ENCODE data around the gene MUC5AC.
"Not testable (repeated sequence)": the region's sequence is repeated elsewhere in the genome, so short reads cannot be mapped to it uniquely, and the experiment has no call there.

Gene MUC5AC

GRCh38 chr11:1177020-1177770 is 19.4 kb downstream of the MUC5AC start:
- DNase-seq, result no peak

GRCh38 chr11:1177771-1178090 is 20.0 kb downstream of the MUC5AC start:
- DNase-seq, result no peak

DNA sequence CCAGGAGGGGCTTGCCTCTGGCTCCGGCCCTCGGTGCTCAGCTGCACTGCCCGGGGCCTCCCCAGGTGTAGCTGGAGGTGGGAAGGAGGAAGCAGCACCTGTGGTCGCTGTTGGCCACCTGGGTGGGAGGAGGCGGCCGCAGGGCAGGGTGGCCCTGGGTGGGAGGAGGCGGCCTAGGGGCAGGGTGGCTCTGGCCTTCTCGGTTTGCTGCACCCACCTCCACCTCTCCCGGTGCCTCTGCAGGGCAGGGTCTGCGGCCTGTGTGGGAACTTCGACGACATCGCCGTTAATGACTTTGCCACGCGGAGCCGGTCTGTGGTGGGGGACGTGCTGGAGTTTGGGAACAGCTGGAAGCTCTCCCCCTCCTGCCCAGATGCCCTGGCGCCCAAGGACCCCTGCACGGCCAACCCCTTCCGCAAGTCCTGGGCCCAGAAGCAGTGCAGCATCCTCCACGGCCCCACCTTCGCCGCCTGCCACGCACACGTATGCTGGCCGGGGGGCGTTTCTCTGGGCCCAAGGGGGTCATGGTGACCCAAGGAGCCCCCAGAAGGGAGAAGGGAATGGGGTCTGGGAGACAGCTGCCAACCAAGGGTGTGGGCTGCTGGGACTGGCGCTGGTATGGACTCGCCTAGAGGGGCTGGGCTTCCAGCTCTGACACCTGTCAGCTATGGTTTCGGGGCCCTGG is 20.6 kb downstream of the MUC5AC start:
- DNase-seq, result no peak

DNA sequence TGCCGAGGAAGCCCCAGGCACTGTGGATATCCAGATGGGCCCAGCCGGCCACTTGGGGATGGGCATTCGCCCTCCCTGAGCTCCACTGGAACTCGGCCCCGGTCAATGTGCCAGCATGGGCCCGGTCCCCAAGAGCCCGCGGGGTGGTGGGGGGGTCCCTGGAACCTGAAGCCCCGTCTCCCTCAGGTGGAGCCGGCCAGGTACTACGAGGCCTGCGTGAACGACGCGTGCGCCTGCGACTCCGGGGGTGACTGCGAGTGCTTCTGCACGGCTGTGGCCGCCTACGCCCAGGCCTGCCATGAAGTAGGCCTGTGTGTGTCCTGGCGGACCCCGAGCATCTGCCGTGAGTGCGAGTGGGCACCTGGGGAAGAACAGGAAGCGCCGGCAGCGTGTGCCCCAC is 21.2 kb downstream of the MUC5AC start:
- no peak for DNase-seq

DNA sequence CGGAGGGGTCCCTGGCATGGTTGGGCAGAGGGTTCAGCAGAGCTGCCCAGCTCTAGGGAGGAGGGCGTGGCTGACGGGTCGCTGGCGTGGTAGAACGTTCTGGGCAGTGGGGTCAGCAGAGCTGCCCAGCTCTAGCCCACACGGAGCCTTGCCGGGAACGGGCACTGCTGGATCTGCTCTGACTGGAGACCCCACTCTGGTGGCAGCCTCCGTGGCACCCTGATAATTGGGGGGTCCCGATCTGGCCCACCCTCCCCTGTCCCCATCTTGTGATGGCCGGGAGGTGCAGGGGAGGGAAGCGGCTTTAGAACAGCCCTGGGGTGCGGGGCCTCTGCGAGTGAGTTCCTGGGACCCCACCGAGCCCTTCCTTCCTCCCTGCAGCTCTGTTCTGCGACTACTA is 21.9 kb downstream of the MUC5AC start:
- no peak for DNase-seq

GRCh38 chr11:1180171-1180570 is 22.4 kb downstream of the MUC5AC start:
- no peak for DNase-seq

GRCh38 chr11:1180947-1181391 is 23.2 kb downstream of the MUC5AC start:
- DNase-seq, result no peak

- no peak for DNase-seq
Observed at GRCh38 chr11:1181420-1181819, 23.7 kb downstream of the MUC5AC start.

GRCh38 chr11:1181853-1182535 is 24.2 kb downstream of the MUC5AC start:
- no peak for DNase-seq

- DNase-seq, result not testable (repeated sequence)
Observed at GRCh38 chr11:1184139-1184538, 26.4 kb downstream of the MUC5AC start.

- not testable (repeated sequence) for DNase-seq
Observed at GRCh38 chr11:1188451-1189130, 30.8 kb downstream of the MUC5AC start.

DNA sequence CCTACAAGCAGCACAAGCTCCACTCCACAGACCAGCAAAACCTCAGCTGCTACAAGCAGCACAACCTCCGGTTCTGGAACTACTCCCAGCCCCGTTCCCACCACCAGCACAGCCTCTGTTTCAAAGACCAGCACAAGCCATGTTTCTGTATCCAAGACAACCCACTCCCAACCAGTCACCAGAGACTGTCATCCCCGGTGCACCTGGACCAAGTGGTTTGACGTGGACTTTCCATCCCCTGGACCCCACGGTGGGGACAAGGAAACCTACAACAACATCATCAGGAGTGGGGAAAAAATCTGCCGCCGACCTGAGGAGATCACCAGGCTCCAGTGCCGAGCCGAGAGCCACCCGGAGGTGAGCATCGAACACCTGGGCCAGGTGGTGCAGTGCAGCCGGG is 32.1 kb downstream of the MUC5AC start:
- not testable (repeated sequence) for DNase-seq

GRCh38 chr11:1191786-1192470 is 34.2 kb downstream of the MUC5AC start:
- DNase-seq, result not testable (repeated sequence)

- DNase-seq, result no peak
Observed at GRCh38 chr11:1192741-1193325, 35.1 kb downstream of the MUC5AC start.

DNA sequence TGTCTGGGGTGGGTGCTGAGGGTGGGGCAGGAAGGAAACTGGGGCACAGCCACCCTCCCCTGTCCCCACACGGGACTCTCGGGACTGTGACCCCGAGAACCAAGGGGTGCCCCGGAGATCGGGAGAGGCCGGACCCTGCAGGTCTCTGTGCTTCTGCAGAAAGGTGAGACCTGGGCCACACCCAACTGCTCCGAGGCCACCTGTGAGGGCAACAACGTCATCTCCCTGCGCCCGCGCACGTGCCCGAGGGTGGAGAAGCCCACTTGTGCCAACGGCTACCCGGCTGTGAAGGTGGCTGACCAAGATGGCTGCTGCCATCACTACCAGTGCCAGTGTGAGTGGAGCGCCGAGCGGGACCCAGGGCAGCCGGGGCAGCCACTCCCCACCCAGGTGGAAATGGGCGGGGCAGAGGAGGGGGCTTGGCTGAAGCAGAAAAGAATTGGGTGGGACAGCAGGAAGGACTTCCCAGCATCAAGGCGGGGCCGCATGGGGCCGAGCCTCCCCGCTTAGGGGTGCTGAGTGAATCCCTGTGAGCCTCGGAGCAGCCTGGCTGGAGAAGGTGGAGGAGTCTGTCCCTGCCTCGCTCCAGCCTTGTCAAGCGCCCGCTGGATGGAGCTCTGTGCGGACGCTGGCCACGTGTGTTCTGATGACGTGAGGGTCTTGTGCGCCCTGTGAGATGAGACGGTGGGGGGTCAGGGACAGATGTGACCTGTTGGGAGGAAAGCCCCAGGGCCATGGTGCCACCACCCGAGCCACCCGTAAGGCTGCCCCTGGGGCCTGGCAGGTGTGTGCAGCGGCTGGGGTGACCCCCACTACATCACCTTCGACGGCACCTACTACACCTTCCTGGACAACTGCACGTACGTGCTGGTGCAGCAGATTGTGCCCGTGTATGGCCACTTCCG is 35.8 kb downstream of the MUC5AC start:
- no peak for DNase-seq

- DNase-seq, result no peak
Observed at GRCh38 chr11:1194231-1194976, 36.7 kb downstream of the MUC5AC start.

DNA sequence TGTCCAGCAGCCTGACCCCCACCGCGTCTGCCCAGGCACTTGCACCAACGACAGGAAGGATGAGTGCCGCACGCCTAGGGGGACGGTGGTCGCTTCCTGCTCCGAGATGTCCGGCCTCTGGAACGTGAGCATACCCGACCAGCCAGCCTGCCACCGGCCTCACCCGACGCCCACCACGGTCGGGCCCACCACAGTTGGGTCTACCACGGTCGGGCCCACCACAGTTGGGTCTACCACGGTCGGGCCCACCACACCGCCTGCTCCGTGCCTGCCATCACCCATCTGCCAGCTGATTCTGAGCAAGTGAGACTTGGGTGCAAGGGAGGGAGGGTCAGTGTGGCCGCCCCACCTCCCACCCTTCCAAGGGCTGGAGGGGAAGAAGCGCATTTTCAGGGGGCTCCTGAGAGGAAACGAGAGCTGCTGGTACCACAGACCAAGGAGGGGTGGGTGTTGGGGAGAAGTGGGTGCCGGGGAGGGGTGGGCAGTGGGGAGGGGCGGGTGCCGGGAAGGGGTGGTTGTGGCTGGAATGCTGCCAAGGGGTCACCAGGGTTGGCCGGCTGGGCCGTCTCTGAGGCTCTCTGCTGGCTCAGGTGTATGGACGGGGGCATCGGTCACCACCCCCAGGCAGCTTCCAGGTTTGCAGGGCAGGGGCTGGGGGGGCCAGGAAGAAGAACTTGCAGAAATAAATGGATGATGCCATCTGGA is 37.4 kb downstream of the MUC5AC start:
- no peak for DNase-seq

All from nucleus accumbens (tissue), 56 donors.